GM11168 (cell line): ENCODE results near the gene ZNF273.

Source experiments
- in situ Hi-C: fragments of 300-500 bp; cut with MboI; formaldehyde crosslinking; loops from one replicate; pipeline ENCODE4 v1.12.0; 2022; ENCODE audit warnings: low sequenced_read_pairs; ENCODE audit not compliant: unreplicated experiment

The ZNF273 gene

DNA sequence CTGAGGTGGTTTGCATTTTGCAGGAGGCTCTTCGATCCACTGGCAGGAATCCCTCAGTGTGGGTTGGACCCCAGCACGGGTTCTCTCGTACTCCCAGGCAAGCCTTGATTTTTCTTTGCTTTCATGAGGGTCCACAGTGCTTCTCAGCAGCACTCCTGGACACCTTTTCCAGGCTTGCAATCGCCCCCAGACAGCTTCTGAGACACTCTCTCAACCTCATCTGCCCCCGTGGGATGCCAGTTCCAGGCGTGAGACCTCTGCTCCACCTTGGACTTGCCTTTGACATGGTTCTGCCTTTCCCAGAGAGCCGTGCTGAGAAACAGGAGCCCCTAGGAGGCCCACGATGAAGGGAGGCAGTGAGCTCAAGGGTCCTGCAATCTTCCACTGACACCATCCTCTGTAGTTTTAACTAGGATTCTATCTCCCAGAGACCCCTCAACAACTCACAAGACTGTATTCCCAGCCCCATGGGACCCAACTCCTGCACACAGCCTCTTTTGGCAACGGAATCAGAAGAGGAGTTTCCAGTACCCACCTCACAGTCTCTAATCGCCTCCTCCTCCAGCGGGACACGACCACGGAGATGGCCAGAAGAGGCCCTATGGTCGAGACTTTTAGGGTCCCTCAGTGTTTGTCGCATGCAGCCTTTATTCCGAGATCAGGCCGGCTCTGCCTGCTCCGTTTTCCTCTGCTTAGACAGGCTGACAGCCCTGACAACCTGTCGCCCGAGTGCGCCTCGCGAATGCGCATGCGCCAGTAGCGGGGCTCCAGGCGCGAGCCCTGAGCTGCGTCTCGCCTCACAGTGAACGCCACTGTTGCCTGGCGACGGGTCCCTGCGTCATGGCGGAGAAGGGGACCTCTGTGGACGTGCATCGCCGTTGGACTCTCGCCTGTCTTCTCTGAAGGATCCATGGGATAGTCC lies 26.0 kb upstream of the ZNF273 start:
- in situ Hi-C loops: no loop called here

DNA sequence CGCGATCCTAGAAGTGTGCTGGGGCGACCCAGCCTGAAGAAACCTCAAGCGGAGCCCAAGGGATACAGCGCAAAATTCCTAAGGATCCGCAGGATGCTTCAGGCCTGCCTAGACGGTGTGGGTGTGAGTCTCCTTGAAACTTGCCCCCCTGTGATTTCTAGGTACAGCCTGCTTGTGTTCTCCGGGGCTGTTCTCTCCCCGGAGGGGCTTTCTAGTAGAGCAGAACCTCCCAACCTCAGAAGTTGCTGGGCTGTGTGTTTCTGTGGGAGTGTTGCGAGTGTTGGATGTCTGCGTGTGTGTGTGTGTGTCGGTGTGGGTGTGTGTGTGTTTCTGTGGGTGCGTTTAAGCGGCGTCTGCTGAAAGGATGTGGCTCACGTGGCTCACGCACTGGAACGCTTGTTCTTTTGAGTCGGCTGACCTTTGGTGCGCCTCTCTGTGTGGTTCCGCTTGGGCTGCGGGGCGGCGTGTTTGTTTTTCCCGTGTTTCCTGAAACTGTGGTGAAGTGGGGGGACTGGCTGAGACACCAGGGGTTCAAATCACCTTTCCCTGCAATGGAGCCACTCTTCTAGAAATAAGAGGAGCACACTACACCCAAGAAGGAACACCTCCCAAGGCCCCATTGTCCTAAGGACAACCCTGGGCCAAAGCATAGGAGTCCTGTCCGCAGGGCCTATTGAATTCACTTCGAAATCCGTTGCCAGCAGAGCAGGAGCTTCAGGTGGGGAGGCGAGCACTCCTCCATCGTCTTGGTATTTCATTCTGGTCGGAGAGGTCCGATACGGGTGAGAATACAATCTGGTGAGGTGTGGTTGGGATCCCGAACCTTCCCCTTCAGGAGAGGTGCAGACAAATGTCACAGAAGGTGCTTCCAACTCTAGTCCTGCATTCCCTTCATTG lies 25.1 kb upstream of the ZNF273 start:
- in situ Hi-C loops: no loop called here

DNA sequence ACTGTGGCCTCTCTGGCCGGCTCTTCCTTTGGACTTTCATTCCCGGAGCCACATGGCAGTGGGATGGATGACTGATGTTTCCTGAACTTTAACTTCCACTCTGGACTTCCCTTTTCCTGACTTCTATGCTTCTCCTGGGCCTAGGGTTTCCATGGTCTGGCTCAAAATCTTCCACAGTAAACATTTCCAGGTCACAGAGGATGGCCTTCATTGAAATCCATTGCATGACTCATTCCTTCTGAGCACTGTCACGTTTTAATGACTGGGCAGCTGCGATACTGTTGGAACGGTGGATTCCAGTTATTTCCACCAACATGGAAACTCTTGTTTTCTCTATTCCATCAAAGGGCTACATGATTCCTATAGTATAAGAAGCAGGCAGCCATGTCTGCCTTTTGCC lies 24.4 kb upstream of the ZNF273 start:
- in situ Hi-C loops: no loop called here

DNA sequence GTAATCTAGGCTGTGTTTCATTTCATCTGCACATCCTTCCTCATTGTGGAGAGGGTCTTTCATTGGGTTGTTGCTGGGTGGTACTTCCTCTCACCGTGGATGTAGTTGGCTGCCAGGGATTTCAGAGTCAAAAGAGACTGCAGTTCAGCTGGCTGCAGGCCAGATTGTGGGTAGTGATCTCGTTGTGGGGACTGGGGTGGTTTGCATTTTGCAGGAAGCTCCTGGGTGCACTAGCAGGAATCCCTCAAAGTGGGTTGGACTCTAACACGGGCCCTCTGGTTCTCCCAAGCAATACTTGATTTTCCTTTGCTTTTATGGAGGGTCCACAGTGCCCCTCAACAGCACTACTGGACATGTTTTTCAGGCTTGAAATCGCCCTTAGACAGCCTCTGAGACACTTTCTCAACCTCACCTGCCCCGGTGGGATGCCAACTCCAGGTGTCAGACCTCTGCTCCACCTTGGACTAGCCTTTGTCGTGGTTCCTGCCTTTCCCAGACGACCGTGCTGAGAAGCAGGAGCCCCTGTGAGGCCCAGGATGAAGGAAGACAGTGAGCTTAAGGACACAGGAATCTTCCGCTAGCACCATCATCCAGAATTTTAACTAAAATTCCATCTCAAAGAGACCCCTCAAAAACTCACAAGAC lies 23.9 kb upstream of the ZNF273 start:
- in situ Hi-C loops: no loop called here

DNA sequence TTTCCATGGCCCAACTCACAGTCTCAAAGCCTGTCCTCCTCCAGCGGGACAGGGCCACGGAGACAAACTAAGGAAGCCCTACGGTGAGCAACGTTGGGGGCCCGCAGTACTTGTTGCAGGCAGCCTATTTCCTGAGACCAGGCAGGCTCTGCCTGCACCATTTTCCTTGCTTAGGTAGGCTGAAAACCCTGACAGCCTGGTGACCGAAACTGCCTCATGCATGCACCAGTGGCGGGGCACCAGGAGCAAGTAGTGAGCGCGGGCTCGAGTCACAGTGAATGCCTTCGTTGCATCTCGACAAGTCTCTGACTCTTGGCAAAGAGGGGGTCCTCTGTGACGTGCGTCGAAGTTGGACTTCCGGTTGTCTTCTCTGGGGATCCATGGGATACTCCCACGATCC lies 23.3 kb upstream of the ZNF273 start:
- in situ Hi-C loops: no loop called here

DNA sequence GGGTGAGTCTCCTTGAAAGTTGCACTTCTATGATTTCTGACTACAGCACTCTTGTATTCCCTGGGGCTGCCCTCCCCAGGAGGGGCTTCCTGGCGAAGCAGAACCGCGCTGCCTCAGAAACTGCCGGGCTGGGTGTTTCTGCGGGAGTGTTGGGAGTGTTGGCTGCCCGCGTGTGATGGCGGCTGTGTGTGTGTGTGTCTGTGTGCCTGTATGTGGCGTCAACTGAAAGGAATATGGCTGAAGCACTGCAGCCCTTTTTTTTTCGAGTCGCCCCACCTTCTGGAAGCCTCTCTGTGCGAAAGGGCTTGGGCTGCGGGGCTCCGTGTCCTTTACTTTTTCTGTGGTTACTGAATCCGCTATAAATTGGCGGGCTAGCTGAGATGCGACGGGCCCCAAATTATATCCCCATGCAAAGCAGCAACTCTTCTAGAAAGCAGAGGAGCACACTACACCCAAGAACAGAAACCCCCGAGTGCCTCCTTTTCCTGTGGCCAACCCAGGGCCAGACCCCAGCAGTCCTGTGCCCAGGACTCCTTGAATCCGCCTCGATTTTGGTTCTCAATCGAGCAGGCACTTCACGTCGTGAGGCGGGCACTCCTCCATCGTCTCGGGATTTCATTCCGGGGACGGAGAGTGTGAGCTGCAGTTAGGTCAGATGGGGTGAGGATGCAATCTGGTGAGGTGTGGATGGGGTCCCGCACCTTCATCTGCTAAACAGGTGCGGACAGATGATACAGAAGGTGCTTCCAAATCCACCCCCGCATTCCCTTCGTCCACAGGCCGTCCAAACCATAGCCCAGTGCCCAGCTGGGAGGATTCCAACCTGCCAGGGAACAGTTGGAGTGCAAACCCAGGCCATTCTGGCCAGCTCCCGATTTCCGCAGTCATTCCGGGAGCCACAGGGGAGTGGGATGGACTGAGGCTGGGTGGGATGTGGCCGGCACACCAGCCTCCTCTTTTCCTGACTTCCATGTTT lies 22.5 kb upstream of the ZNF273 start:
- in situ Hi-C loops: no loop called here

DNA sequence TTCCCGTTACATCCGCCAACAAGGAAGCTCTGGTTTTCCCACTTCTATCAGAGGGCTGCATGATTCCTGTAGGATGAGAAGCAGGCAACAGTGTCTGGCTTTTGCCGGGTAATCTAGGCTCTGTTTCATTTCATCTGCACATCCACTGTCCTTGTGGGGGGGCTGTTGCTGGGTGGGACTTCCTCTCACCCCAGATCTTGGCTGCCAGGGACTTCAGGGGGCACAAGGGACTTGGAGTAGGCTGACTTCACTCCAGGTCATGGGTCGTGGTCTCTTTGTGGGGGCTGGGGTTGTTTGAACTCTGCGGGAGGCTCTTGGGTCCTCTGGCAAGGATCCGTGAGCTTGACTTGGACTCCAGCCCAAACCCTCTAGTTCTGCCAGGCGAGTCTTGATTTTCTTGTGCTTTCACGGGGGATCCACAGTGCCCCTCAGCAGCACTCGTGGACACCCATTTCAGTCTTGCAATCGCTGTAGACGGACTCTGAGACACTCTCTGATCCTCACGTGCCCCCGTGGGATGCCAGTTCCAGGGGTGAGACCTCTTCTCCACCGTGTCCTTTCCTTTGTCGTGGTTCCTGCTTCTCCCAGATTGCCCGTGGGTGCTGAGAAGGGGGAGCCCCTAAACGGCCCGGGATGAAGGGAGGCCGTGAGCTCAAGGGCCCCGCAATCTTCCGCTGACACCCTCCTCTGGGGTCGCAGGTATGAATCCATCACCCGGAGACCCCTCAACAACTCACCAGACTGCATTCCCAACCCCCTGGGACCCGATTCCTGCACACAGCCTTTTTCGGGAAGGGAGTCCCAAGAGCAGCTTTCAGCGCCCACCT lies 21.4 kb upstream of the ZNF273 start:
- in situ Hi-C loops: no loop called here

DNA sequence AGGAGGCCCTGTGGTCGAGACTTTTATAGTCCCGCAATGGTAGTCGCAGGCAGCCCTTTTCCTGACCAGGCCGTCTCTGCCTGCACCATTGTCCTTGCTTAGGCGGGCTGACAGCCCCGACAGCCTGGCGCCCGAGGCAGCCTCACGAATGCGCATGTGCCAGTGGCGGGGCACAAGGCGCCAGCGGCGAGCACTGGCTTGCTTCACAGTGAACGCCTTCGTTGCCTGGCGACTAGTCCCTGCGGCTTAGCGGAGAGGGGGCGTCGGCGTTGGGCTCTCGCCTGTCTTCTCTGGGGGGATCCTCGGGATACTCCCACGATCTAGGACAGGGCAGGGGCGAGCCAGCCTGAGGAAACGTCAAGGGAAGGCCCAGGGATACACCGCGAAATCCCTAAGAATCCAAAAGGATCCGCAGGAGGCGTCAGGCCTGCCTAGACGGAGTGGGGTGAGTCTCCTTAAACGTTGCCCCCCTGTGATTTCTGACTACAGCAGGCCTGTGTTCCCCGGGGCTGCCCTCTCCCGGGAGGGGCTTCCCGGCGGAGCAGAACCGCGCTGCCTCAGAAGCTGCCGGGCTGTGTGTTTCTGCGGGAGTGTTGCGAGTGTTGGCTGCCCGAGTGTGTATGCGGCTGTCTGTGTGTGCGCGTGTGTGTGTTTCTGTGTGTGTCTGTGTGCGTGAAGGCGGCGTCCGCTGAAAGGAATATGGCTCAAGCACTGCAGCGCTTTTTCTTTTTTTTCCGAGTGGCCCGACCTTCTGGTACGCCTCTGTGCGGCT lies 20.5 kb upstream of the ZNF273 start:
- in situ Hi-C loops: no loop called here

DNA sequence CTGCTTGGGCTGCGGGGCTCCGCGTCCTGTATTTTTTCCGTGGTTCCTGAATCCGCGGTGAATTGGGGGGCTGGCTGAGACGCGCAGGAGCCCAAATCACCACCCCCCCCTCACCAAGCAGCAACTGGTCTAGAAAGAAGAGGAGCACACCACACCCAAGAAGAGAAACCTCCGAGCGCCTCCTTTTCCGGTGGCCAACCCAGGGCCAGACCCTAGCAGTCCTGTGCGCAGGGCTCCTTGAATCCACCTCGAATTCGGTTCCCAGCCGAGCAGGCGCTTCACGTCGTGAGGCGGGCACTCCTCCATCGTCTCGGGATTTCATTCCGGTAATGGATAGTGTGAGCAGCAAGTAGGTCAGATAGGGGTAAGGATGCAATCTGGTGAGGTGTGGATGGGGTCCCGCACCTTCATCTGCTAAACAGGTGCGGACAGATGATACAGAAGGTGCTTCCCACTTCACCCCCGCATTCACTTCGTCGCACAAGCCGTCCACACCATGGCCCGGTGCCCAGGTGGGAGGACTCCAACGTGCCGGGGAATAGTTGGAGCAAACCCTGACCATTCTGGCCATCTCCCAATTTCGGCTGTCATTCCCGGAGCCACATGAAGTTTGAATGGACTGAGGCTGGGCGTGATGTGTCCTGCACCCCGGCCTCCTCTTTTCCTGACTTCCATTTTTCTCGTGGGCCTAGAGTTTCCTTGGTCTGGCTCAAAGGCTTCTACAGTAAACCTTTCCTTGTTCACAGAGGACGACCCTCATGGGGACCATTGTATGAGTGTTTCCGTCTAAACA lies 19.8 kb upstream of the ZNF273 start:
- in situ Hi-C loops: no loop called here

DNA sequence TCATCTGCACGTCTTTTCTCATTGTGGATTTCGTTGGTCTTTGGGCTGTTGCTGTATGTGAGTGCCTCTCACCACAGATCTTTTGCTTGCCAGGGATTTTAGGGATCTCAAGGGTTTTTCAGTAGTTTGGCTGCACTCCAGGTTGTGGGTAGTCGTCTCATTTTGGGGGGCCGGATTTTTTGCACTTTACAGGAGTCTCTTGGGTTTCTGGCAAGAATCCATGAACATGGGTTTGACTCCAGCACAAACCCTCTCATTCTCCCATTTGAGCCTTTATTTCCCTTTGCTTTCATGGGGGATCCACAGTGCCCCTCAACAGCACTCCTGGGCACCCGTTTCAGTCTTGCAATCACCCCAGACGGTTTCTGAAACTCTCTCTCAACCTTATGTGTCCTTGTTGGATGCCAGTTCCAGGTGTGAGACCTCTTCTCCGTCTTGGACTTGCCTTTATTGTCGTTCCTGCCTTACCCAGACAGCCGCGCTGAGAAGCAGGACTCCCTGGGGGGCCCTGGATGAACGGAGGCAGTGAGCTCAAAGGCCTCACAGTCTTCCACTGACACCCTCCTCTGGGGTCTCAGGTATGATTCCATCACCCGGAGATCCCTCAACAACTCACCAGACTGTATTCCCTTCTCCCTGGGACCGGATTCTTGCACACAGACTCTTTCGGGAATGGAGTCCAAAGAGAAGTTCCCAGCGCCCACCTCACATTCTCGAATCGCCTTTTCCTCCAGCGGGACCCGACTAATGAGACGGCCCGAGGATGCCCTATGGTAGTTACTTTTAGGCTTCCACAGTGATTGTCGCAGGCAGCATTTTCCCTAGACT lies 18.8 kb upstream of the ZNF273 start:
- in situ Hi-C loops: no loop called here

DNA sequence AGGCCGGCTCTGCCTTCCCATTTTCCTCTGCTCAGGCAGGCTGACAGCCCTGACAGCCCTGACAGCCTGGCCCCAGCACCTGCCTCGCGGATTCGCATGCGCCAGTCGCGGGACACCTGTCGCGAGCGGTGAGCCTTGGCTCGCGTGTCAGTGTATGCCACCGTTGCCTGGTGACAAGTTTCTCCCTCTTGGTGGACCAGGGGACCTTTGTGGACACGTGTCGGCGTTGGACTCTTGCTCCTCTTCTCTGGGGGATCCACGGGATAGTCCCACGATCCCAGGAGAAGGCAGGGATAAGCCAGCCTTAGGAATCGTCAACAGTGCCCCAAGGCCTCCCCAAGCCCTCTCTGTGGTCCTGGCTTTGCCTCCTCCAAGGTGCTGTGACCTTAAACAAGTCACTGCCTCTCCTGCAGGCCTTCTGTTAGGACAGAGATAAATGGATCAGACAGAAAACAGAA lies 18.1 kb upstream of the ZNF273 start:
- in situ Hi-C loops: no loop called here

DNA sequence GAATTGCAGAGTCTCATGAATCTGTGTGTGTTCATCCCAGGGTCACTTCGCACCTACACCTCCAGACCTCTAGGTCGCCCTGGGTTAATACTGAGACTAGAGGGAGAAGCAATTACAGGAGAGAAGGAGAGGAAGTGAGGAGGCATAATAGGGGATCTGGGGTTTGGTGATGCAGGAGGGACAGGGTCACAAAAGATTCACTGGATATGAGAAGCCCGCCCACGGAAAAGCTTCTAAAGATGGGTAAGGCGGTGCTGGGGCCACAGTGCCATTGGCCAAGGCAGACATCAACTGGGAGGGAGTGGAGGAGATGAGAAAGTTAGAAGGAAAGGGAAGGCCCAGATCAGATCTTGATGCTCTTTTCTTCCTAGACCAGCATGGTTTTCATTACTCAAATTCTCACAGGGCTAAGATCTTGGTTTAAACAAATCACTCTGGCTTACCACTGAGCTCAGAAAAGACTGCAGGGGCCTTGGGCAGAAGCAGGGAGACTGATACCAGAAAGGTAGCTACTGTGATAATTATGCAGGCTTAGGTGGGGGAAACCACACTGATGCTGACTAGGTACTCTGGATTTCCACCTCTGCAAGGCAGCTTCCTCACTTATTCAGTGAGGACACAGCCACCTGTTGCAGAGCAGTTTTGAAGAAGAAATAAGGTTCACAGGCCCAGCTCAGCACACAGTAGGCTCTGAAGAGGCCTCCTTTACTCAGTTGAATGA lies 17.4 kb upstream of the ZNF273 start:
- in situ Hi-C loops: no loop called here

DNA sequence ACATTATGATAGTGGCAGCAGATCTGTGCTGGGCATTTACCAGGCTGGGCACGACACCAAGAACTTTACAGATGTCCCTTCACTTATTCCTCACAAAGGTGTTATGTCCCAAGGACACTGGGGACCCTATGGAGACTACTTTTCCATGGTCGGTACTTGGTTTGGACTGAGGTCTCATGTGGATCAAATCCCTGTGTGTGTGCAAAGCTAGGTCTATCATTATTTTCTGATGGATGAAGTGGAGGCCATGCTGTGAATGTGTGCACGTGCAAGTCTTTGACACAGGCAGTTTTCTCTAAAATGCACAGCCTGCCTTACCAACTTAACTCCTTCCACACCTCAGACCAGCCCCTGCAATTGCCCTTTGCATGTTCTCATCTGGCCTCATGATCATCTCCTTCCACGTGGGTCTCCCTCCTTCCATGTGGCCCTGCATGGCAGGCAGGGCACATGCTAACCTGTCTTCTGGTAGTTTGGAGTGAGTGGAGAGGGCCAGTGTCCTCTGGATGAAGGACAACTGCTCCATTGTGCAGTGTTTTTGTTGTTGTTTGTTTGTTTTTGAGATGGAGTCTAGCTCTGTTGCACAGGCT lies 16.0 kb upstream of the ZNF273 start:
- in situ Hi-C loops: no loop called here

DNA sequence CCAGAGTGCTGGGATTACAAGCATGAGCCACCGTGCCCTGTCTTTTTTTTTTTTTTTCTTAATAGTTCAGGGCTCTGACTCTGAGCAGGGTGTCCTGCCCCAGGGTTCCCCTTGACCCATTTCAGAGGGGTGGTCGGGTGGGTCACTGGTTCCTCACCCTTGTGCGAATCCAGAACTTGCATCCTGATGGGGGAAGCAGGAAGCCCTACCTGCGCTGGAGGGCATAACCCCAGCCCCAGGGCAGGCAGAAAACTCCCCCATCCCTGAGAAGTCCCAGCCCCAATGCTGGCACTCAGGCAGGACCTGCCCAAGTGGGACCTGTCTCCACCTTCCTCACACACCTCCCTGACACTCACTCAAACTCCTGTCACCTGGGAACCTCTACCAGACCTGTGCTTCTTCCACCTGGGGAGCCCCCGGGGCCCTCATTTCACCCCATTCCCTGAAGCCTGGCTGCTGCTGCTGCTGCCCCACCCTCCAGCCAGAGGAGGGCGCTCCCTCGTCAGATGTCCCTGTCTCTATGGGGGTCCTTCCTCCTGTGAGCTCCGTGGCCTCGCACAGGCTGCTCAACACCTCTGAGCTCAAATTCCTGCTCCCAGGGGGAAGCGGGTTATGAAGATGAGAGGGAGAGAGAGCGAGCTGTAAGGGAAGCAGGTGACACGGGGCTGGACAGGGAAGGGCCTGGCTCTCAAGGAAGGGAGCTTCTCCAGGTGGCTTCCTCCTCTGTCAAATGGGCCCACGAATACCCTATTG lies 15.1 kb upstream of the ZNF273 start:
- in situ Hi-C loops: no loop called here

DNA sequence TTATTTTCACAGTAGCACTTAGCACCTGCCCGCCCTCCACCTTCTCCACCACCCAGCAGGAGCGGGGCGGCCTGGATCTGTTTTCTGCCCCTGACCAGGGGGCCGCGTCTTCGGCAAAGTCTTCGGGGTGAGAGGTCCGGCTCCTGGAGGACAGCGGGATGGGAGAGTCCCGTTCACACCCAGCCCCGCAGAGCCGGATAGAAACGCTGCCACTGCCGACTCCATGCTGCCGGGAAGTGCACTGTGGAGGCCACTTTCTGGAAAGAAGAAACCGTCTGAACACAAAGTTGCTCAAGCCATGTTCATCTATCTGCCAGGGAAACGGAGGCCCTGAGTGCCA lies 14.5 kb upstream of the ZNF273 start:
- in situ Hi-C loops: no loop called here
